Activated naive CD4-positive, alpha-beta T cell treated with anti-CD3 and anti-CD28 coated beads, Interleukin-2, amount 50 U/mL, for 24 hours (primary cell): Measurements from ENCODE around the gene GSK3B.
A peak's percentile ranks its signal among the peaks of the same experiment; 100 is the strongest.

Experiments
- H3K27ac Mint-ChIP-seq: one replicate; pipeline ENCODE4 v1.8.0; 2021; ENCODE audit warnings: mild to moderate bottlenecking, mixed read lengths
- H3K27me3 Mint-ChIP-seq: one replicate; pipeline ENCODE4 v1.8.0; 2021; ENCODE audit warnings: mixed read lengths
- H3K36me3 Mint-ChIP-seq: one replicate; pipeline ENCODE4 v1.8.0; 2021; ENCODE audit warnings: mixed read lengths
- H3K4me1 Mint-ChIP-seq: one replicate; pipeline ENCODE4 v1.8.0; 2021; ENCODE audit warnings: mixed read lengths
- H3K4me3 Mint-ChIP-seq: one replicate; pipeline ENCODE4 v1.8.0; 2021; ENCODE audit warnings: mild to moderate bottlenecking, mixed read lengths
- H3K9me3 Mint-ChIP-seq: one replicate; pipeline ENCODE4 v1.8.0; 2021; ENCODE audit warnings: mixed read lengths

GSK3B gene

GRCh38 chr3:120093911-120094775, at the start of gene GSK3B:
Gene GSK3B, minus strand, starts transcription at chr3:120094447. Its CDS starts 1,013 bp downstream, at chr3:120093434.
- H3K4me1 Mint-ChIP-seq, result peaks cover 27% of the 10 kb centered on the region
- H3K36me3 Mint-ChIP-seq, result peaks cover 8% of the 10 kb centered on the region
- no peaks in the 10 kb centered on the region for H3K9me3 Mint-ChIP-seq
- H3K27ac Mint-ChIP-seq, result peak within 1 kb of the TSS; percentile 98
- H3K4me3 Mint-ChIP-seq, result no peak within 1 kb of the TSS
- H3K27me3 Mint-ChIP-seq, result no peaks in the 10 kb centered on the region

- H3K4me3 Mint-ChIP-seq, result no peak overlapping the region
- peaks cover 26% of the 10 kb centered on the region for H3K4me1 Mint-ChIP-seq
- H3K27me3 Mint-ChIP-seq, result no peaks in the 10 kb centered on the region
- no peaks in the 10 kb centered on the region for H3K36me3 Mint-ChIP-seq
- H3K9me3 Mint-ChIP-seq, result no peaks in the 10 kb centered on the region
- H3K27ac Mint-ChIP-seq, result no peak overlapping the region
Observed at GRCh38 chr3:120143676-120144075, 49.4 kb upstream of the GSK3B start.

- no peaks in the 10 kb centered on the region for H3K27me3 Mint-ChIP-seq
- no peak overlapping the region for H3K4me3 Mint-ChIP-seq
- H3K27ac Mint-ChIP-seq, result no peak overlapping the region
- no peaks in the 10 kb centered on the region for H3K36me3 Mint-ChIP-seq
- peaks cover 16% of the 10 kb centered on the region for H3K4me1 Mint-ChIP-seq
- no peaks in the 10 kb centered on the region for H3K9me3 Mint-ChIP-seq
Observed at GRCh38 chr3:120142236-120142635, 48.0 kb upstream of the GSK3B start.

GRCh38 chr3:120140098-120140742, 46.0 kb upstream of the GSK3B start:
- no peaks in the 10 kb centered on the region for H3K36me3 Mint-ChIP-seq
- H3K9me3 Mint-ChIP-seq, result no peaks in the 10 kb centered on the region
- H3K27me3 Mint-ChIP-seq, result no peaks in the 10 kb centered on the region
- no peak overlapping the region for H3K27ac Mint-ChIP-seq
- H3K4me1 Mint-ChIP-seq, result peaks cover under 1% of the 10 kb centered on the region
- no peak overlapping the region for H3K4me3 Mint-ChIP-seq

GRCh38 chr3:120139140-120139539, 44.9 kb upstream of the GSK3B start:
- Mint-ChIP-seq H3K27ac (no peak overlapping the region), H3K4me1 (no peaks in the 10 kb centered on the region), H3K4me3 (no peak overlapping the region)

GRCh38 chr3:120137548-120137947, 43.3 kb upstream of the GSK3B start:
- Mint-ChIP-seq H3K4me1 (no peaks in the 10 kb centered on the region), H3K27me3 (no peaks in the 10 kb centered on the region), H3K9me3 (no peaks in the 10 kb centered on the region), H3K36me3 (no peaks in the 10 kb centered on the region), H3K4me3 (no peak overlapping the region), H3K27ac (no peak overlapping the region)

More at GRCh38 chr3:120139140-120139539, 44.9 kb upstream of the GSK3B start:
- no peaks in the 10 kb centered on the region for H3K27me3 Mint-ChIP-seq
- no peaks in the 10 kb centered on the region for H3K36me3 Mint-ChIP-seq
- no peaks in the 10 kb centered on the region for H3K9me3 Mint-ChIP-seq

- Mint-ChIP-seq H3K4me1 (no peaks in the 10 kb centered on the region), H3K27ac (no peak overlapping the region), H3K36me3 (no peaks in the 10 kb centered on the region), H3K9me3 (no peaks in the 10 kb centered on the region), H3K27me3 (no peaks in the 10 kb centered on the region), H3K4me3 (no peak overlapping the region)
Observed at GRCh38 chr3:120130656-120131055, 36.4 kb upstream of the GSK3B start.

- Mint-ChIP-seq H3K27me3 (no peaks in the 10 kb centered on the region), H3K9me3 (no peaks in the 10 kb centered on the region), H3K4me3 (no peak overlapping the region), H3K27ac (no peak overlapping the region), H3K4me1 (no peaks in the 10 kb centered on the region), H3K36me3 (no peaks in the 10 kb centered on the region)
Observed at GRCh38 chr3:120129718-120130513, 35.7 kb upstream of the GSK3B start.

GRCh38 chr3:120129051-120129450, 34.8 kb upstream of the GSK3B start:
- no peaks in the 10 kb centered on the region for H3K36me3 Mint-ChIP-seq
- no peaks in the 10 kb centered on the region for H3K4me1 Mint-ChIP-seq
- H3K27me3 Mint-ChIP-seq, result no peaks in the 10 kb centered on the region
- no peaks in the 10 kb centered on the region for H3K9me3 Mint-ChIP-seq
- H3K4me3 Mint-ChIP-seq, result no peak overlapping the region
- H3K27ac Mint-ChIP-seq, result no peak overlapping the region

- Mint-ChIP-seq H3K4me3 (no peak overlapping the region), H3K4me1 (no peaks in the 10 kb centered on the region), H3K27me3 (no peaks in the 10 kb centered on the region), H3K36me3 (no peaks in the 10 kb centered on the region), H3K9me3 (no peaks in the 10 kb centered on the region), H3K27ac (no peak overlapping the region)
Observed at GRCh38 chr3:120125992-120126391, 31.7 kb upstream of the GSK3B start.

GRCh38 chr3:120119846-120120510, 25.7 kb upstream of the GSK3B start:
- peaks cover 4% of the 10 kb centered on the region for H3K36me3 Mint-ChIP-seq
- peaks cover 2% of the 10 kb centered on the region for H3K27me3 Mint-ChIP-seq
- H3K4me3 Mint-ChIP-seq, result no peak overlapping the region
- H3K27ac Mint-ChIP-seq, result no peak overlapping the region
- peaks cover 9% of the 10 kb centered on the region for H3K9me3 Mint-ChIP-seq
- H3K4me1 Mint-ChIP-seq, result no peaks in the 10 kb centered on the region

GRCh38 chr3:120114981-120115380, 20.7 kb upstream of the GSK3B start:
- H3K27ac Mint-ChIP-seq, result no peak overlapping the region
- H3K9me3 Mint-ChIP-seq, result peaks cover 11% of the 10 kb centered on the region
- no peaks in the 10 kb centered on the region for H3K4me1 Mint-ChIP-seq
- H3K36me3 Mint-ChIP-seq, result peaks cover 5% of the 10 kb centered on the region
- no peak overlapping the region for H3K4me3 Mint-ChIP-seq
- peaks cover 2% of the 10 kb centered on the region for H3K27me3 Mint-ChIP-seq

GRCh38 chr3:120114376-120114775, 20.1 kb upstream of the GSK3B start:
- Mint-ChIP-seq H3K4me1 (no peaks in the 10 kb centered on the region), H3K4me3 (no peak overlapping the region), H3K36me3 (peaks cover 5% of the 10 kb centered on the region), H3K27ac (no peak overlapping the region), H3K9me3 (peaks cover 11% of the 10 kb centered on the region), H3K27me3 (peaks cover 2% of the 10 kb centered on the region)

- peaks cover 5% of the 10 kb centered on the region for H3K36me3 Mint-ChIP-seq
- no peak overlapping the region for H3K27ac Mint-ChIP-seq
- peaks cover 2% of the 10 kb centered on the region for H3K27me3 Mint-ChIP-seq
- no peaks in the 10 kb centered on the region for H3K4me1 Mint-ChIP-seq
- peaks cover 11% of the 10 kb centered on the region for H3K9me3 Mint-ChIP-seq
- no peak overlapping the region for H3K4me3 Mint-ChIP-seq
Observed at GRCh38 chr3:120113128-120114116, 19.2 kb upstream of the GSK3B start.
